Endothelial cell of umbilical vein (primary cell): ENCODE data around the gene CCDC85C.

Source experiments
- EZH2 ChIP-seq: IDR thresholded peaks from 2 replicates; pipeline ENCODE4 v1.6.1; 2012; ENCODE audit warnings: borderline replicate concordance, low read depth, mild to moderate bottlenecking, moderate library complexity, low read length, inconsistent platforms; ENCODE audit not compliant: severe bottlenecking
- FOS ChIP-seq: IDR thresholded peaks from 2 replicates; pipeline ENCODE4 v1.6.1; 2011; ENCODE audit warnings: mild to moderate bottlenecking, low read length, moderate library complexity, borderline replicate concordance; ENCODE audit not compliant: insufficient read depth
- GATA2 ChIP-seq: IDR thresholded peaks from 2 replicates; pipeline ENCODE4 v1.7.0; 2011; ENCODE audit warnings: low read depth, mild to moderate bottlenecking, moderate library complexity, mixed read lengths, low read length; ENCODE audit not compliant: insufficient read length, insufficient read depth
- JUN ChIP-seq: IDR thresholded peaks from 2 replicates; pipeline ENCODE4 v1.6.1; 2011; ENCODE audit warnings: borderline replicate concordance, low read depth; ENCODE audit not compliant: insufficient read length, insufficient read depth
- MYC ChIP-seq: IDR thresholded peaks from one replicate; pipeline ENCODE4 v1.6.1; 2011; ENCODE audit warnings: mild to moderate bottlenecking, low read depth, low read length
- POLR2A ChIP-seq: IDR thresholded peaks from 2 replicates; pipeline ENCODE4 v1.6.1; 2012; ENCODE audit warnings: low read depth, mild to moderate bottlenecking, control low read depth, low read length
- POLR2AphosphoS5 ChIP-seq: IDR thresholded peaks from 2 replicates; pipeline ENCODE4 v1.6.1; 2012; ENCODE audit warnings: low read depth, mild to moderate bottlenecking, control low read depth, low read length, moderate library complexity; ENCODE audit not compliant: insufficient read depth
- TF ChIP-seq, protein P1 (sequence below), 2 donors: IDR thresholded peaks; 1 replicate in 1 of 2; 2 replicates in 1 of 2; pipeline ENCODE4 v1.5.1; 2011; ENCODE audit warnings: low read length in 2 of 2, mild to moderate bottlenecking in 2 of 2, moderate library complexity in 2 of 2, control low read depth in 1 of 2, inconsistent platforms in 1 of 2, low read depth in 1 of 2; ENCODE audit not compliant: insufficient read depth in 1 of 2; ENCODE audit errors: extremely low read depth in 1 of 2
- TF ChIP-seq, protein P2 (sequence below): IDR thresholded peaks from 2 replicates; pipeline ENCODE4 v1.6.1; 2011; ENCODE audit not compliant: insufficient read depth, insufficient read length

DNA sequence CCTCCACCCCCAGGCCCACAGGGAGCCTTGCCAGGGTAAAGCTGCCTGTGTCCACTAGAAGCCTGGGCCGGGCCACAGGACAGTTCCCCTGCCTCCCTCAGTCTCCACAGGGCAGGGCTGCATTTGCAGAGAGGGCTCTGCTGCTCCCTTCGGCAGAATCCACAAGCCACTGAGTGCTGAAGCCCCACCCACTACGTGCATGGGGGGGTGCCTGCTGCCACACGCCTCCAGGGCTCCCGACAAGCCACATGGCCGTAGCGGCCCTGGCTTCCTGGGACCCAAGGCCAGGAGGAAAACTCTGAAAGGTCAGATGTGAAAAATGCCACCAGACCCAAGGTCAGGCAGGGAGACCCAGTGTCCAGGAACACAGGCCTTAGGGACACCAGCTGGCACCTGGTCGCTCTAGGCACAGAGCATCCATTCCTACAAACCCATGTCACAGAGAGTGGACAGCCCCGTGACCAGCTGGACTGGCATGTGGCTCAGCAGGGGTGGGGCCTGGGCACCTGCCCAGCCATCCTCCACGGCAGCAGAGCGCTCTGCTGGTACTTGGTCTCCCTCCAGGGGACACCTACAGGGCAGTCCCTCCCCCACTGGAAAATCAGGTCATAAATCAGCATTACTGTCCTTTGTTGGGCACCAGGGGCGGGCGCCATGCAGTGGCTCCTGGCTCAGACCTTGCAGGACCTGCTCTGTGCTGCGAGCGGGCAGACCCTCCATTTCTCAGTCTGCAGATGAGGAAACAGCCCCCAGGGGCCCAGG, 42.9 kb downstream of the CCDC85C start:
- TF ChIP-seq POLR2A = no peak
- TF ChIP-seq, protein P1, sequence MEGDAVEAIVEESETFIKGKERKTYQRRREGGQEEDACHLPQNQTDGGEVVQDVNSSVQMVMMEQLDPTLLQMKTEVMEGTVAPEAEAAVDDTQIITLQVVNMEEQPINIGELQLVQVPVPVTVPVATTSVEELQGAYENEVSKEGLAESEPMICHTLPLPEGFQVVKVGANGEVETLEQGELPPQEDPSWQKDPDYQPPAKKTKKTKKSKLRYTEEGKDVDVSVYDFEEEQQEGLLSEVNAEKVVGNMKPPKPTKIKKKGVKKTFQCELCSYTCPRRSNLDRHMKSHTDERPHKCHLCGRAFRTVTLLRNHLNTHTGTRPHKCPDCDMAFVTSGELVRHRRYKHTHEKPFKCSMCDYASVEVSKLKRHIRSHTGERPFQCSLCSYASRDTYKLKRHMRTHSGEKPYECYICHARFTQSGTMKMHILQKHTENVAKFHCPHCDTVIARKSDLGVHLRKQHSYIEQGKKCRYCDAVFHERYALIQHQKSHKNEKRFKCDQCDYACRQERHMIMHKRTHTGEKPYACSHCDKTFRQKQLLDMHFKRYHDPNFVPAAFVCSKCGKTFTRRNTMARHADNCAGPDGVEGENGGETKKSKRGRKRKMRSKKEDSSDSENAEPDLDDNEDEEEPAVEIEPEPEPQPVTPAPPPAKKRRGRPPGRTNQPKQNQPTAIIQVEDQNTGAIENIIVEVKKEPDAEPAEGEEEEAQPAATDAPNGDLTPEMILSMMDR (IDR thresholded peaks at IDR 0.05; ENCODE audit: extremely low read depth in 1 of 2, insufficient read depth in 1 of 2, low read depth in 1 of 2, low read length in 2 of 2) = no peak
- no peak for TF ChIP-seq POLR2AphosphoS5
- TF ChIP-seq EZH2 = no peak
- no peak for TF ChIP-seq JUN
- TF ChIP-seq MYC = no peak
- no peak for TF ChIP-seq GATA2
- TF ChIP-seq, protein P2, sequence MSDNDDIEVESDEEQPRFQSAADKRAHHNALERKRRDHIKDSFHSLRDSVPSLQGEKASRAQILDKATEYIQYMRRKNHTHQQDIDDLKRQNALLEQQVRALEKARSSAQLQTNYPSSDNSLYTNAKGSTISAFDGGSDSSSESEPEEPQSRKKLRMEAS = no peak
- no peak for TF ChIP-seq FOS
